ENCODE data around the gene MED12L.

- no peak for TF ChIP-seq POLR2A (IDR thresholded peaks at IDR 0.05)
- TF ChIP-seq CTCF (IDR thresholded peaks at IDR 0.05) = no peak
These were observed 58.6 kb downstream of the MED12L start for GRCh38 chr3:151144016-151144415.

All from thyroid gland (tissue), 4 donors.